SK-N-DZ (cell line): ENCODE measurements around the gene TMEM44.
"Not testable (repeated sequence)": the region's sequence is repeated elsewhere in the genome, so short reads cannot be mapped to it uniquely, and the experiment has no call there.

Source experiments
- DNase-seq: peaks from one replicate; pipeline ENCODE4 v3.0.0-alpha.2; 2015; ENCODE audit warnings: low spot score
- small RNA-seq, 2 experiments: library from RNA; depleted of rRNA; stranded (forward); fragments of <200 nt; gene quantifications; one replicate each; pipeline ENCODE3, GENCODE V24; 2014

Gene TMEM44

DNA sequence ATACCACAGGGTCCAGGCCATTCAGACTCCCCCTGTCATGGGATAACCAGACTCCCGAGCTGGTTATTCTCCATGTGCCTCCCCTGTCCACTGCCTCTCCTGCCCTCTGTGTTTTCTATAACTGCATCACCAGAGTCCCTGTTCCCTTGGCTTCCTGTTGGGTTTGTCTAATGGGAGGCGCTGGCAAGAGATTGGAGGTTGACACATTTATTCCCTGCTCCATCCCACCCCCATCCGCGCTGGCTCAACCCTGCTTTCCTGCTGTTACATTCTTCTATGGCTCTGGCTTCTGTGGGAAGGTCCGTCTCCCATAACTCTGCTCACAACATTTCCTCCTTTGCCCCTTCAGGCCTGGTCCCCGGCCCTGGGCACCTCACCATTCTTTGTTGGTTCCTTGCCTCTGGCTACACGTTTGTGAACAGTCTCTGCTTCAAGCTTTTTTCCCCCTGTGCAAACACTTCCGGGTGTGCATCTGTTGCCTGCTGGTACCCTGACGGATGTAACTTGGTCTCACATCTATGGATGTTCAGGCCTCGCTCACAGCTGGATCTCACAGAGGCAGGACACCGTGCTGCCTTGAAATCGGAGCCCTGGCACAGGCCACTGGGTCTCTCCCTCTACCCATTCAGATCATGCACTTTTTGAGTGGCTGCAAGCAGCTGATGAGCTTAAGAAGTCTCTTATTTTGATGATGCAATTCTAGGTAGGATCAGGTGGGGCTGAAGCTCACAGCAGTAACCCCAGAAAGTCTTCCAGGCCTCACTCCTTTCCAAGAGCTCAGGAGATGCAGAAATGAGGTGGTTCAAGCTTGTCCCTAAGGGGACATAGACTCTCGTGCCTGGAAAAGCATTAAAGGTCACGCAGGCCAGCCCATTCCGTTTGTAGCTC is 77.8 kb downstream of the TMEM44 start:
- no peak for DNase-seq

GRCh38 chr3:194554473-194555123 is 78.6 kb downstream of the TMEM44 start:
- DNase-seq, result no peak

DNA sequence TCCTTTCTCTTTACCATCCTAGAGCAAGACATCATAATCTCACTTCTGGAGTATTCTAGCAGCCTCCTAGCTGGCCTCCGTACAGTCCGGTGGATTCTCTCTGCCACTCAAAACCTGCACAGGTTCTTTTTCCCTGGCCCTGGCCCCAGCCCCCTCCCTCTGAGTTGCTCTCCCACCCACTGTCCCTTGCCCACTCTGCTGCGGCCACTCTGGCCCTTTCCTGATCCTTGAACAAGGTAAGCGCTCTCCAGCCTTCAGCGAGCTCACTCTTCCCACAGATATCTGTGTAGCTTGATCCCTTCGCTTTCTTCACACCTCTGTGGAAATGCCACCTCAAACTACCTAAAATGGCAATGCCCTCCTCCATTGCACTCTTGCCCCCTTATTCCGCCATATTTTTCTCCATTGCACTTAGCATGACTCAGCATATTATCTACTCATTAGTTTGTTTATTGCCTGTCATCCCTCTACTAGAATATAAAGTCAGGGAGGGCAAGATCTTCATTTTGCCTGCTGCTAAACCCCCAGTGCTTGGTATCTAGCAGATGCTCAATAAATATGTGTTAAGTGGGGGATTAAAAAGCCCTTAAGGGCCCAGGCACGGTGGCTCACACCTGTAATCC is 80.8 kb downstream of the TMEM44 start:
- DNase-seq, result no peak

DNA sequence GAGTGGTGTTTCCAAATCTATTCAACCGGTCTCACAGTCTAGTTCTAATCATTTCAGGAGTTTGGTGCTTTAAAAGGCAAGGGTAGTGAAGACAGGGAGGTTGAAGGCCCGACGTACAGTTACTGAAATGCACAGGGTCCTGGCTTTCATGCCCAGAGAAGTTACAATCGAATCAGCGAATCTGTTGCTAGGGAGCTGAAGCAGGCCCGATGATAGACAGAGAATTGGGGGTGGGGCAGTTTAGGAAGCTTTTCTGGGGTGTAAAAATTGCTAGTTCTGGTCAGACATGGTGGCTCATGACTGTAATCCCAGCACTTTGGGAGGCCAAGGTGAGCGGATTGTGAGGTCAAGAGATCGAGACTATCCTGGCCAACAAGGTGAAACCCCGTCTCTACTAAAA is 83.4 kb downstream of the TMEM44 start:
- DNase-seq, result no peak

DNA sequence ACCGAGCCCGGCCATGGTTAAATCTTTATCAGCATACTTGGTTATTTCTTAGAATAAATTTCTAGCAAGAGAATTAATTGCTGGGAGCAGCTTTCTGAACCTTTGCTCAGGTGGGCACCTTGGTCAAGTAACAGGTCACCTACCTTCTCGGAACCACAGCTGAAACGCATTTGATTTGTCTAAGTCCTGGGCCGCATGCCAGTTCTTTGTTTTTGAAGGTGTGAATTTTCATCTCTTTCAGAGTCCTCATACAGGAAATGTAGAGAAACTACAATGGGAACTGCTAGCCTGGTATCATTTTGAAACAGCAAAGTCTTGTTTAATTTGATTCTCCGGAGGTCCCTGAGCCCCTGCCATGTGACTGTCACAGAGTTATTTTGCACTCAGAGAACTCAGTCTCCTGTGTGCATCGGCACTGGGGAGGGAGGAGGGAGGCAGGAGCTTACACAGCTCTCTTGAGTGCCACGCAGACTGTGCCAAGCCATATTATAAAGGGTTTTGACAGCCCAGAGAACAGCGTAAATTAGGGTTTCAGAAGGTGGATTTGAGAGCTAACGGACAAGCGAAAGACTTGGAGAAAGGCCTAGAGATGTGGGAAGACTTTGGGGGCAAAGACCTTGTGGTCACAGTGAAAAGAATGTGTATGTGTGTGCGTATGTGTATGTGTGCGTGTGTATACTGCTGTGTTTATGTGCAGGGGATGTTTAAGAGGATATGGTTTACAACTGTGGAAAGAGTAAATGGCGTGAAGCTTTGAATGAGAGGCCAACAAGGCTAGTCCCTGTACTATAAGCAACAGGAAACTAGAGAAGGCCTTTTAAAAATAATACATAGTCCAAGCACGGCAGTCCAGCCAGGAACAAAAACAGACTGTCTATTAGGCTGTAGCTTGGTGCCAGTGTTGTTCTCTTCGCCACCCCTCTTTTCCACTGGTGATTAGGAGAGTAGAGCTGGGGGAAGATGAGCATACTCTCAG is 84.6 kb downstream of the TMEM44 start:
- no peak for DNase-seq

GRCh38 chr3:194547042-194547441 is 86.2 kb downstream of the TMEM44 start:
- DNase-seq, result no peak

GRCh38 chr3:194545538-194545937 is 87.7 kb downstream of the TMEM44 start:
- DNase-seq, result not testable (repeated sequence)

DNA sequence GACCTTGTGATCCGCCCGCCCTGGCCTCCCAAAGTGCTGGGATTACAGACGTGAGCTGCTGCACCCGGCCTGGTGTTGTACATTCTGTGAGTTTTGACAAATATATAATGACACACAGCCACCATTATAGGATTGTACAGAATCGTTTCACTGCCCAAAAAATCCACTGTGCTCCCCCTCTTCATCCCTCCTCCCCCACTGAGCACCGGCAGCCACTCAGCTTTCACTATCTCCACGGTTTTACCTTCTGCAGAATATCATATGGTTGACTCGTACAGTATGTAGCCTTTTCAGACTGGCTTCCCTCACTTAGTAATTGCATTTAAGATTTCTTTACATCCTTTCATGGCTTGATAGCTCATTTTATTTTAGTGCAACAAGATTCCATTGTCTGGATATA is 89.7 kb downstream of the TMEM44 start:
- DNase-seq, result no peak

DNA sequence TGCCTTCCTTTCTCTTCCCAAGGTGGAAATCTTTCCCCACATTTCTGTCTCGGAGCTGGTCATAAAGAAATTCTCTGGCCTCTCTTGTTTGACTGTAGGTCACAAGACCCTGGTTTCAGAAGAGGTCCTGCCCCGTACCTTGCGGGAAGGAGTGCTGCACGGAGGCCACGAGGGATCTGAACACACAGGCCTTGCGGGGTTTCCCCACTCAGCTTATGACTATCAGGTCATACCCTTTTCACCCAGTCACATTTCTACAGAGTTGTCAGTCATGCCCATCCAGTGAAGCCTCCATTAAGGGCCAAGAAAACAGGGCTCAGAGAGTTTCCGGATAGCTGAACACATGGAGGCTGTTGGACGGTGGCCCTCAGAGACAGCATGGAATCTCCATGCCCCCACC is 91.7 kb downstream of the TMEM44 start:
- no peak for DNase-seq

GRCh38 chr3:194540274-194540905 is 92.8 kb downstream of the TMEM44 start:
- no peak for DNase-seq

GRCh38 chr3:194539498-194539897 is 93.7 kb downstream of the TMEM44 start:
- DNase-seq, result no peak

DNA sequence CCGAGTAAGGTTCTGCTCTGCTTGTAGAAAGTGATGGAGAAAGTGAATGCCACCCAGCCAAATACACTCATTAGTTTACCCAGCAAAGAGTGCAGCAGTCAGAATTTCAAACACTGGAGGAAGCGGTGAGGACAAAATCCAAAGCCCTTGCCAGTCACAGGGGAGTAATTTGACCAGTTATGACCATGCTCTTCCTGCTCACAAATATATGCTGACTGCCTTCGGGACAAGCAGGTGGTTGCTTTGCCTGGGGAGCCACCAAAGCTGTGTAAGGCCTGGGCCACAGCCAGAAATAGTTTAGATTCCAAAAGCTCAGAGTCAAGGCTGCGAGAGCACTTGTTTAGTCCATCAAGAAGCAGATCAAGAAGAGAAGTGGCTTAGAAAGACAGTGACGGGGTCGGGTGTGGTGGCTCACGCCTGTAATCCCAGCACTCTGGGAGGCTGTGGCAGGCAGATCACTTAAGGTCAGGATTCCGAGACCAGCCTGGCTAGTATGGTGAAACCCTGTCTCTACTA is 95.4 kb downstream of the TMEM44 start:
- DNase-seq, result no peak

Small RNA genes lying within 50 kb of the gene (small RNA-seq; reads per million reads assigned to genes)
- 0 reads per million in 2 experiments for gene AC046143.2
